ENCODE measurements around the gene GPR157. TPM values are rescaled to one million over a fixed set of nuclear protein-coding genes. Genes with fewer than 3 reads are reported as not detected.
A peak's percentile ranks its signal among the peaks of the same experiment; 100 is the strongest.
"Not testable (repeated sequence)": the region's sequence is repeated elsewhere in the genome, so short reads cannot be mapped to it uniquely, and the experiment has no call there.

GPR157 gene
- total RNA-seq, 4 donors from 2014 or later: 2.8 to 10.5 (median 6.2) TPM

DNA sequence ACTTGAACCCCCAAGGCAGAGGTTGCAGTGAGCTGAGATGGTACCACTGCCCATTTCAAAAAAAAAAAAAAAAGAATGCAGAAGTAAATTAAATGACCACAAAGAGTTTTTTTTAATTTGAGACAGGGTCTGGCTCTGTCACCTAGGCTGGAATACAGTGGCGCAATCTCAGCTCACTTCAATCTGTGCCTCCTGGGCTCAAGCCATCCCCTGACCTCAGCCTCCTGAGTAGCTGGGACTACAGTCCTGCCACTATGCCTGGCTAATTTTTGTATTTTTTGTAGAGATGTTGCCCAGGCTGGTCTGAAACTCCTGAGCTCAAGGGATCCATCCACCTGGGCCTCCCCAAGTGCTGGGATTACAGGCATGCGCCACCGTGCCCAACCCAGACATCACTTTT, 20.2 kb upstream of the GPR157 start:
- H3K4me1 ChIP-seq: peaks cover 0 to 52% (median 13%) of the 10 kb centered on the region in 4 donors
- H3K27me3 ChIP-seq: no peaks in the 10 kb centered on the region
- H3K27ac ChIP-seq: peak overlapping the region; percentile 39 to 89 (median 79)
- no peak overlapping the region for H3K4me3 ChIP-seq
- no peak for DNase-seq (ENCODE audit: low spot score in 2 of 2)
- WGBS, 2 donors: 91 to 98% methylated on average over 3 of the region's 3 CpGs
- H3K36me3 ChIP-seq: no peaks in the 10 kb centered on the region
- TF ChIP-seq, protein P1, sequence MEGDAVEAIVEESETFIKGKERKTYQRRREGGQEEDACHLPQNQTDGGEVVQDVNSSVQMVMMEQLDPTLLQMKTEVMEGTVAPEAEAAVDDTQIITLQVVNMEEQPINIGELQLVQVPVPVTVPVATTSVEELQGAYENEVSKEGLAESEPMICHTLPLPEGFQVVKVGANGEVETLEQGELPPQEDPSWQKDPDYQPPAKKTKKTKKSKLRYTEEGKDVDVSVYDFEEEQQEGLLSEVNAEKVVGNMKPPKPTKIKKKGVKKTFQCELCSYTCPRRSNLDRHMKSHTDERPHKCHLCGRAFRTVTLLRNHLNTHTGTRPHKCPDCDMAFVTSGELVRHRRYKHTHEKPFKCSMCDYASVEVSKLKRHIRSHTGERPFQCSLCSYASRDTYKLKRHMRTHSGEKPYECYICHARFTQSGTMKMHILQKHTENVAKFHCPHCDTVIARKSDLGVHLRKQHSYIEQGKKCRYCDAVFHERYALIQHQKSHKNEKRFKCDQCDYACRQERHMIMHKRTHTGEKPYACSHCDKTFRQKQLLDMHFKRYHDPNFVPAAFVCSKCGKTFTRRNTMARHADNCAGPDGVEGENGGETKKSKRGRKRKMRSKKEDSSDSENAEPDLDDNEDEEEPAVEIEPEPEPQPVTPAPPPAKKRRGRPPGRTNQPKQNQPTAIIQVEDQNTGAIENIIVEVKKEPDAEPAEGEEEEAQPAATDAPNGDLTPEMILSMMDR (IDR thresholded peaks at IDR 0.05): no peak
- TF ChIP-seq EP300 (IDR thresholded peaks at IDR 0.05) (no peak), POLR2A (IDR thresholded peaks at IDR 0.05) (no peak)
- no peaks in the 10 kb centered on the region for H3K9me3 ChIP-seq

DNA sequence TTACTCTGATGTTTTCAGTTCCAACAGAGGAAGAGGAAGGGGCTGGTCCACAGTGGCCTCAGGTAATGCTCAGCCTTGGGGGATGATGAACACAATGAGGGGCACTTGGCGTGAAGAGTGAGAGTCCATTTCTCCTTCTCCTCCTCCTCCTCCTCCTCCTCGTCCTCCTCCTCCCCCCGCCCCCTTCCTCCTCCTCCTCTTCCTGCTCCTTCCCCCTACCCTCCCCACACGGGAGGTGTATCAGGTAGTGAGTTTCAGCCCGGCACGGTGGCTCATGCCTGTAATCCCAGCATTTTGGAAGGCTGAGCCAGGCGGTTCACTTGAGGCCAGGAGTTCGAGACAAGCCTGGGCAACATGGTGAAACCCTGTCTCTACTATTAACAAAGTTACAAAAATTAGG, 17.3 kb upstream of the GPR157 start:
- 73 to 74% methylated on average over 8 of the region's 8 CpGs for WGBS, 2 donors
- TF ChIP-seq, protein P1 (IDR thresholded peaks at IDR 0.05): no peak
- TF ChIP-seq POLR2A (IDR thresholded peaks at IDR 0.05) (no peak), EP300 (IDR thresholded peaks at IDR 0.05) (no peak)
- no peak for DNase-seq (ENCODE audit: low spot score in 2 of 2)

DNA sequence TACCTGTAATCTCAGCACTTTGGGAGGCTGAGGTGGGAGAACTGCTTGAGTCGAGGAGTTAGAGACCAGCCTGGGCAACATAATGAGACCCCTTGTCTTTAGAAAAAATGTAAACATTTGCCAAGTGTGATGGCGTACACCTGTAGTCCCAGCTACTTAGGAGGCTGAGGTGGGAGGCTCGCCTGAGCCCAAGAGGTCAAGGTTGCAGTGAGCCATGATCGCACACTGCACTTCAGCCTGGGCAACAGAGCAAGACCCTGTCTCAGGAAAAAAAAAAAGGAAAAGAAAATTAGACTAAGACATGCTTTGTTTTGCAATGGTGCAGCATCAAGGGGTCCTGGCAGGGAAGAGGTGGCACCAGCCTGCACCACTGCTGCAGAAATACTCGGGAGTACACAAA, 16.8 kb upstream of the GPR157 start:
- Histone ChIP-seq H3K9me3 (no peaks in the 10 kb centered on the region), H3K4me3 (no peak overlapping the region), H3K36me3 (no peaks in the 10 kb centered on the region), H3K27me3 (no peaks in the 10 kb centered on the region), H3K27ac (no peak overlapping the region), H3K4me1 (peaks cover 0 to 35% (median 9%) of the 10 kb centered on the region in 4 donors)
- 80 to 83% methylated on average over 5 of the region's 5 CpGs for WGBS, 2 donors
- no peak for DNase-seq (ENCODE audit: low spot score in 2 of 2)
- TF ChIP-seq, protein P1 (IDR thresholded peaks at IDR 0.05): no peak
- no peak for TF ChIP-seq EP300 (IDR thresholded peaks at IDR 0.05)
- TF ChIP-seq POLR2A (IDR thresholded peaks at IDR 0.05): no peak

More for the DNA sequence above, 17.3 kb upstream of the GPR157 start:
- H3K4me1 ChIP-seq: peaks cover 0 to 40% (median 10%) of the 10 kb centered on the region in 4 donors
- H3K27me3 ChIP-seq: no peaks in the 10 kb centered on the region
- no peak overlapping the region for H3K27ac ChIP-seq
- no peak overlapping the region for H3K4me3 ChIP-seq
- no peaks in the 10 kb centered on the region for H3K9me3 ChIP-seq
- H3K36me3 ChIP-seq: no peaks in the 10 kb centered on the region

- H3K27me3 ChIP-seq: no peaks in the 10 kb centered on the region
- no peak for TF ChIP-seq EP300 (IDR thresholded peaks at IDR 0.05)
- TF ChIP-seq, protein P1 (IDR thresholded peaks at IDR 0.05): no peak
- TF ChIP-seq POLR2A (IDR thresholded peaks at IDR 0.05): no peak
- WGBS, 2 donors: 81 to 84% methylated on average over 14 to 16 of the region's 17 CpGs
- H3K9me3 ChIP-seq: no peaks in the 10 kb centered on the region
- no peak for DNase-seq (ENCODE audit: low spot score in 2 of 2)
- H3K27ac ChIP-seq: no peak overlapping the region
- no peak overlapping the region for H3K4me3 ChIP-seq
- H3K4me1 ChIP-seq: peaks cover 0 to 30% (median 7%) of the 10 kb centered on the region in 4 donors
- H3K36me3 ChIP-seq: no peaks in the 10 kb centered on the region
Observed at GRCh38 chr1:9145021-9145668, 16.2 kb upstream of the GPR157 start.

- H3K27me3 ChIP-seq; H3K27ac ChIP-seq; H3K36me3 ChIP-seq; DNase-seq (ENCODE audit: low spot score in 2 of 2); H3K4me3 ChIP-seq; H3K9me3 ChIP-seq: not testable (repeated sequence)
- 93 to 97% methylated on average over 7 of the region's 7 CpGs for WGBS, 2 donors
- H3K4me1 ChIP-seq: peaks cover 0 to 23% (median 3%) of the 10 kb centered on the region in 4 donors
Observed at GRCh38 chr1:9144494-9144893, 15.6 kb upstream of the GPR157 start.
